HepG2 (cell line): ENCODE results near the gene MTFR1L. TPM values are rescaled to one million over a fixed set of nuclear protein-coding genes. Genes with fewer than 3 reads are reported as not detected.

Experiments used
- ADNP ChIP-seq: sonication (generic); formaldehyde crosslinking; IDR thresholded peaks from 2 replicates; pipeline ENCODE4 v1.4.0; 2020; ENCODE audit warnings: missing genetic modification reagents
- AGO2 ChIP-seq: fragments of 200-400 bp; formaldehyde crosslinking; optimal IDR thresholded peaks from 2 replicates; pipeline ENCODE3; 2017; ENCODE audit warnings: mild to moderate bottlenecking, low read depth, low read length, moderate library complexity
- BCL6 ChIP-seq: IDR thresholded peaks from 2 replicates; pipeline ENCODE4 v1.6.1; 2016; ENCODE audit warnings: missing genetic modification reagents, missing compliant biosample characterization
- FOXA1 ChIP-seq, 2 experiments: fragments of 450-650 bp in 1 of 2; sonication (generic) in 1 of 2; formaldehyde crosslinking in 1 of 2; IDR thresholded peaks; 2 replicates each; pipeline versions ENCODE4 v1.4.0 to v1.6.1; 2016 to 2020; ENCODE audit warnings: missing genetic modification reagents in 1 of 2
- GATAD1 ChIP-seq: IDR thresholded peaks from 2 replicates; pipeline ENCODE4 v1.6.1; 2016; ENCODE audit warnings: missing genetic modification reagents, missing compliant biosample characterization
- GFI1 ChIP-seq: sonication (generic); formaldehyde crosslinking; IDR thresholded peaks from 2 replicates; pipeline ENCODE4 v1.5.0; 2020; ENCODE audit warnings: missing genetic modification reagents, mild to moderate bottlenecking, borderline replicate concordance
- HMGA1 ChIP-seq: sonication (generic); formaldehyde crosslinking; conservative IDR thresholded peaks from 2 replicates; pipeline ENCODE4 v1.4.0; 2020; ENCODE audit warnings: missing genetic modification reagents
- KDM6A ChIP-seq: IDR thresholded peaks from 2 replicates; pipeline ENCODE4 v1.6.1; 2016; ENCODE audit warnings: low read depth
- MAFG ChIP-seq: sonication (generic); formaldehyde crosslinking; IDR thresholded peaks from 2 replicates; pipeline ENCODE4 v1.5.1; 2020; ENCODE audit warnings: mild to moderate bottlenecking, missing genetic modification reagents
- RAD51 ChIP-seq: fragments of 450-650 bp; IDR thresholded peaks from 2 replicates; pipeline ENCODE4 v1.6.1; 2016; ENCODE audit warnings: borderline replicate concordance
- SIN3A ChIP-seq: IDR thresholded peaks from 2 replicates; pipeline ENCODE4 v1.6.1; 2011; ENCODE audit warnings: low read depth, mild to moderate bottlenecking, control low read depth, low read length, borderline replicate concordance
- SP2 ChIP-seq: sonication (generic); formaldehyde crosslinking; IDR thresholded peaks from 2 replicates; pipeline ENCODE4 v1.5.1; 2020; ENCODE audit warnings: mild to moderate bottlenecking, missing genetic modification reagents
- ZFP37 ChIP-seq: sonication (generic); formaldehyde crosslinking; IDR thresholded peaks from 2 replicates; pipeline ENCODE4 v1.4.0; 2020; ENCODE audit warnings: missing genetic modification reagents, borderline replicate concordance
- ZNF232 ChIP-seq: sonication (generic); formaldehyde crosslinking; IDR thresholded peaks from 2 replicates; pipeline ENCODE4 v1.4.0; 2020; ENCODE audit warnings: missing genetic modification reagents, borderline replicate concordance
- ZNF547 ChIP-seq: sonication (generic); formaldehyde crosslinking; IDR thresholded peaks from 2 replicates; pipeline ENCODE4 v1.5.1; 2020; ENCODE audit warnings: mild to moderate bottlenecking, missing genetic modification reagents
- ZNF605 ChIP-seq: sonication (generic); formaldehyde crosslinking; IDR thresholded peaks from 2 replicates; pipeline ENCODE4 v1.8.0; 2022; ENCODE audit warnings: mild to moderate bottlenecking, missing genetic modification reagents
- ZNF761 ChIP-seq: sonication (generic); formaldehyde crosslinking; conservative IDR thresholded peaks from 2 replicates; pipeline ENCODE4 v1.4.0; 2020; ENCODE audit warnings: mild to moderate bottlenecking, missing genetic modification reagents
- ZZZ3 ChIP-seq: sonication (generic); formaldehyde crosslinking; IDR thresholded peaks from 2 replicates; pipeline ENCODE4 v1.4.0; 2020; ENCODE audit warnings: missing genetic modification reagents, mild to moderate bottlenecking, borderline replicate concordance
- polyA plus RNA-seq, 8 experiments: library from polyadenylated mRNA; depleted of rRNA in 3 of 8; stranded (reverse) in 7 of 8; unstranded in 1 of 8; fragments of >200 nt; fragmentation: Illumina TruSeq in 4 of 8; extraction: Trizol in 4 of 8; gene quantifications; 2 replicates each; pipeline versions ENCODE4 v1.2.1 to v1.2.3, GENCODE V29; 2011 to 2016; ENCODE audit warnings: low read depth in 4 of 8, missing spikeins in 1 of 8, mixed read lengths in 1 of 8; ENCODE audit not compliant: insufficient read depth in 1 of 8
- total RNA-seq, 5 experiments: library from RNA; depleted of rRNA; stranded (reverse); fragments of >200 nt; fragmentation: Illumina TruSeq; extraction: Trizol; gene quantifications; 2 replicates each; pipeline ENCODE4 v1.2.3, GENCODE V29; 2016; ENCODE audit warnings: low read depth in 1 of 5
- TF ChIP-seq, protein P1 (sequence below): sonication (generic); formaldehyde crosslinking; IDR thresholded peaks from 2 replicates; pipeline ENCODE4 v1.4.0; 2020; ENCODE audit warnings: mild to moderate bottlenecking, missing genetic modification reagents
- TF ChIP-seq, protein P2 (sequence below): sonication (generic); formaldehyde crosslinking; conservative IDR thresholded peaks from 2 replicates; pipeline ENCODE4 v1.4.0; 2020; ENCODE audit warnings: missing genetic modification reagents

Gene MTFR1L
- total and polyA plus RNA-seq, 2 of the 13 experiments (the other 11 are each of a cell fraction or from before 2014, with no cell fraction given), result 38.0 to 55.7 TPM

DNA sequence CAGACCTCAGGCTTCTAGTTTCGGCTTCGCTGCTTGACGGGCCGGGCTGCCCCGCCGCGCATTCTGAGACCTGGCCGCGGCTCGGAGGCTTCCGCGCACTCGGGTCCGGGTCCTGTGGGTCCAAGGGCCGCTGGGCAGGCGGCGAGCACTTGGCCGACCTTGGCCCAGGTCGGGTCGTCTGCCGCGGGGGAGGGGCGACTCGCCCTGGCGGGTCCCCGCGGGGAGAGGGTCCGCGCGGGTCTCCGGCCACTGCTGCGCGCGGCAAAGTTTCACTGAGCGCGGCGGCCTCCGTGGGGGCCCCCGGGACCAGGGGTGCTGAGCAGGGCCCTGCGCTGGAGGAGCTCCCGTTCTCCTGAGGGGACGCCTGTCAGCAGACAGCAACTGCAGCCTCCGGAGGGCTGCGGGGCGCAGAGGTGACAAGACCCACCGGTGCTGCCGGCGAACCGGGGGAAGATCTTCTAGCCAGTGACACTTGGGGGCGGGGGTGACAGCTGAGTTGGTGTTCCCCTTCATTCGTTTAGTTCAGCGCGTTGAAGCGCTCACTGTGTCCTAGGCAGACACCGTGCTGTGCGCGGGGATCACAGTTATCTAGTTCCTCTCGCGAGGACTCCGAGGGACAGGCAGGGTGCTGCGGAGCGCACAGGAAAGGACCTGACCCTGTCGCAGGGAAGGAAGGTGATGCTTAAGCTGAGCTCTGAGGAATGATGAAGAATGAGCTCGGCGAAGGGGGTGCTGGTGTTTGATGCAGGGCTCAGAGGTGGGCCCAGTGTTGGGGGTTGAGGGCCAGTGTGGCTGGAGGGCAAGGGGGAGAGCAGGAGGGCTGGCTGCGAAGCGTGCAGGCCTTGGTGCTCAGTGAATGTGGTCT is 725 bp downstream of the MTFR1L start (continued):
- TF ChIP-seq ZNF761 (CRISPR knock-in tag), result peak; percentile 46; the same call in 1 of the 2 replicates
- TF ChIP-seq ZNF547 (CRISPR knock-in tag), result 0 out of 2 replicates have a peak, but pooled peaks have one; percentile 12
- TF ChIP-seq AGO2, result peak; percentile 95
- TF ChIP-seq ZFP37 (CRISPR knock-in tag), result no peak
- TF ChIP-seq GATAD1 (CRISPR knock-in tag), result peak; percentile 59
- TF ChIP-seq ZNF605 (CRISPR knock-in tag), result no peak
- TF ChIP-seq ADNP (CRISPR knock-in tag), result no peak
- no peak for TF ChIP-seq RAD51
- TF ChIP-seq SP2, result no peak
- TF ChIP-seq HMGA1 (CRISPR knock-in tag), result no peak
- no peak for TF ChIP-seq ZNF232 (CRISPR knock-in tag)
- no peak for TF ChIP-seq FOXA1 (IDR thresholded peaks at IDR 0.05)
- no peak for TF ChIP-seq FOXA1 (CRISPR knock-in tag; IDR thresholded peaks at IDR 0.05)
- TF ChIP-seq, protein P1, sequence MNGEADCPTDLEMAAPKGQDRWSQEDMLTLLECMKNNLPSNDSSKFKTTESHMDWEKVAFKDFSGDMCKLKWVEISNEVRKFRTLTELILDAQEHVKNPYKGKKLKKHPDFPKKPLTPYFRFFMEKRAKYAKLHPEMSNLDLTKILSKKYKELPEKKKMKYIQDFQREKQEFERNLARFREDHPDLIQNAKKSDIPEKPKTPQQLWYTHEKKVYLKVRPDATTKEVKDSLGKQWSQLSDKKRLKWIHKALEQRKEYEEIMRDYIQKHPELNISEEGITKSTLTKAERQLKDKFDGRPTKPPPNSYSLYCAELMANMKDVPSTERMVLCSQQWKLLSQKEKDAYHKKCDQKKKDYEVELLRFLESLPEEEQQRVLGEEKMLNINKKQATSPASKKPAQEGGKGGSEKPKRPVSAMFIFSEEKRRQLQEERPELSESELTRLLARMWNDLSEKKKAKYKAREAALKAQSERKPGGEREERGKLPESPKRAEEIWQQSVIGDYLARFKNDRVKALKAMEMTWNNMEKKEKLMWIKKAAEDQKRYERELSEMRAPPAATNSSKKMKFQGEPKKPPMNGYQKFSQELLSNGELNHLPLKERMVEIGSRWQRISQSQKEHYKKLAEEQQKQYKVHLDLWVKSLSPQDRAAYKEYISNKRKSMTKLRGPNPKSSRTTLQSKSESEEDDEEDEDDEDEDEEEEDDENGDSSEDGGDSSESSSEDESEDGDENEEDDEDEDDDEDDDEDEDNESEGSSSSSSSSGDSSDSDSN, result peak; percentile 52
- TF ChIP-seq MAFG (CRISPR knock-in tag), result no peak
- TF ChIP-seq, protein P2, sequence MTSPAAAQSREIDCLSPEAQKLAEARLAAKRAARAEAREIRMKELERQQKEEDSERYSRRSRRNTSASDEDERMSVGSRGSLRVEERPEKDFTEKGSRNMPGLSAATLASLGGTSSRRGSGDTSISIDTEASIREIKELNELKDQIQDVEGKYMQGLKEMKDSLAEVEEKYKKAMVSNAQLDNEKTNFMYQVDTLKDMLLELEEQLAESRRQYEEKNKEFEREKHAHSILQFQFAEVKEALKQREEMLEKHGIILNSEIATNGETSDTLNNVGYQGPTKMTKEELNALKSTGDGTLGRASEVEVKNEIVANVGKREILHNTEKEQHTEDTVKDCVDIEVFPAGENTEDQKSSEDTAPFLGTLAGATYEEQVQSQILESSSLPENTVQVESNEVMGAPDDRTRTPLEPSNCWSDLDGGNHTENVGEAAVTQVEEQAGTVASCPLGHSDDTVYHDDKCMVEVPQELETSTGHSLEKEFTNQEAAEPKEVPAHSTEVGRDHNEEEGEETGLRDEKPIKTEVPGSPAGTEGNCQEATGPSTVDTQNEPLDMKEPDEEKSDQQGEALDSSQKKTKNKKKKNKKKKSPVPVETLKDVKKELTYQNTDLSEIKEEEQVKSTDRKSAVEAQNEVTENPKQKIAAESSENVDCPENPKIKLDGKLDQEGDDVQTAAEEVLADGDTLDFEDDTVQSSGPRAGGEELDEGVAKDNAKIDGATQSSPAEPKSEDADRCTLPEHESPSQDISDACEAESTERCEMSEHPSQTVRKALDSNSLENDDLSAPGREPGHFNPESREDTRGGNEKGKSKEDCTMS (CRISPR knock-in tag), result no peak
- no peak for TF ChIP-seq BCL6 (CRISPR knock-in tag)
- no peak for TF ChIP-seq KDM6A (CRISPR knock-in tag)
- TF ChIP-seq SIN3A, result 0 out of 2 replicates have a peak, but pooled peaks have one; percentile 53
- TF ChIP-seq GFI1, result no peak
- peak; percentile 45; the same call in 1 of the 2 replicates for TF ChIP-seq ZZZ3 (CRISPR knock-in tag)
